A673 (cell line): ENCODE results near the gene HPS4. TPM values are rescaled to one million over a fixed set of nuclear protein-coding genes. Genes with fewer than 3 reads are reported as not detected.

ENCODE experiments used
- BruUV-seq: library from RNA; stranded (reverse); fragments of 400-500 nt; replicated peaks from 2 replicates; lab custom pipeline; 2021; lab: Mats Ljungman, UMichigan
- CTCF ChIA-PET: fragments of 300-600 bp; sonication (Branson Sonifier 250); formaldehyde crosslinking; loops from one replicate; lab custom pipeline; 2022; ENCODE audit warnings: antibody characterized with exemption; lab: Charles Lee
- POLR2A ChIA-PET: fragments of 300-600 bp; sonication (Branson Sonifier 250); formaldehyde crosslinking; loops from one replicate; lab custom pipeline; 2022; ENCODE audit warnings: antibody characterized with exemption; ENCODE audit not compliant: low non-redundant PET; lab: Charles Lee
- DNase-seq: peaks from one replicate; pipeline ENCODE4 v3.0.0-alpha.2; 2015; ENCODE audit warnings: low spot score
- H3K27ac ChIP-seq: fragments of 200-600 bp; sonication (generic); 2 replicates; pipeline ENCODE4 v1.5.1; 2016; ENCODE audit warnings: mixed run types, low read depth, mild to moderate bottlenecking, mixed read lengths, antibody characterized with exemption, low read length; ENCODE audit not compliant: poor library complexity, severe bottlenecking
- H3K27me3 ChIP-seq: fragments of 200-600 bp; sonication (generic); replicated peaks from 2 replicates; pipeline ENCODE4 v1.6.1; 2017; ENCODE audit warnings: mixed run types, low read depth, mild to moderate bottlenecking, mixed read lengths, antibody characterized with exemption, low read length; ENCODE audit not compliant: insufficient read depth, poor library complexity
- H3K36me3 ChIP-seq: fragments of 200-600 bp; sonication (generic); 2 replicates; pipeline ENCODE4 v1.6.1; 2016; ENCODE audit warnings: mixed run types, mild to moderate bottlenecking, mixed read lengths, antibody characterized with exemption, low read length; ENCODE audit not compliant: insufficient read depth, poor library complexity, severe bottlenecking
- H3K4me1 ChIP-seq: fragments of 200-600 bp; sonication (generic); 2 replicates; pipeline ENCODE4 v1.6.1; 2017; ENCODE audit warnings: mixed run types, mild to moderate bottlenecking, mixed read lengths, antibody characterized with exemption, low read length; ENCODE audit not compliant: insufficient read depth, poor library complexity, severe bottlenecking
- H3K4me3 ChIP-seq: fragments of 200-600 bp; sonication (generic); 2 replicates; pipeline ENCODE4 v1.5.1; 2016; ENCODE audit warnings: low read depth, mixed run types, mild to moderate bottlenecking, mixed read lengths, low read length; ENCODE audit not compliant: poor library complexity, severe bottlenecking
- H3K9me3 ChIP-seq: fragments of 200-600 bp; sonication (generic); 2 replicates; pipeline ENCODE4 v1.6.1; 2016; ENCODE audit warnings: mixed run types, low read depth, mild to moderate bottlenecking, mixed read lengths, antibody characterized with exemption, low read length; ENCODE audit not compliant: poor library complexity, severe bottlenecking
- CTCF ChIP-seq: fragments of 300-800, 200-600 bp; sonication (generic); conservative IDR thresholded peaks from 2 replicates; pipeline ENCODE4 v1.5.1; 2017; ENCODE audit warnings: low read depth, mild to moderate bottlenecking, antibody characterized with exemption, low read length, moderate library complexity, mixed read lengths
- EZH2 ChIP-seq: fragments of 200-600 bp; sonication (generic); IDR thresholded peaks from 2 replicates; pipeline ENCODE4 v1.6.1; 2017; ENCODE audit warnings: borderline replicate concordance, low read depth, mild to moderate bottlenecking, mixed read lengths, antibody characterized with exemption, low read length; ENCODE audit not compliant: poor library complexity, severe bottlenecking
- intact Hi-C: fragments of 100-400 bp; cut with micrococcal nuclease; formaldehyde crosslinking; loops from one replicate; pipeline ENCODE4 v1.10.0; 2022; ENCODE audit not compliant: unreplicated experiment
- total RNA-seq: library from RNA; stranded (reverse); gene quantifications from 2 replicates; pipeline ENCODE4 v1.2.3, GENCODE V29; 2021

Gene HPS4
- total RNA-seq, 1 experiment from 2014 or later = 47.9 TPM

GRCh38 chr22:26494506-26494905 is 10.9 kb upstream of the HPS4 start:
- CTCF ChIA-PET = no interaction called here
- DNase-seq = no peak
- Histone ChIP-seq H3K4me1 (no peaks in the 10 kb centered on the region), H3K27me3 (no peaks in the 10 kb centered on the region), H3K9me3 (no peaks in the 10 kb centered on the region), H3K4me3 (no peak overlapping the region), H3K36me3 (peaks cover 84% of the 10 kb centered on the region), H3K27ac (no peak overlapping the region)
- POLR2A ChIA-PET = no interaction called here
- BruUV-seq = no TSS peak
- intact Hi-C loops = no loop called here
- TF ChIP-seq EZH2 = no peak
- TF ChIP-seq CTCF = no peak

DNA sequence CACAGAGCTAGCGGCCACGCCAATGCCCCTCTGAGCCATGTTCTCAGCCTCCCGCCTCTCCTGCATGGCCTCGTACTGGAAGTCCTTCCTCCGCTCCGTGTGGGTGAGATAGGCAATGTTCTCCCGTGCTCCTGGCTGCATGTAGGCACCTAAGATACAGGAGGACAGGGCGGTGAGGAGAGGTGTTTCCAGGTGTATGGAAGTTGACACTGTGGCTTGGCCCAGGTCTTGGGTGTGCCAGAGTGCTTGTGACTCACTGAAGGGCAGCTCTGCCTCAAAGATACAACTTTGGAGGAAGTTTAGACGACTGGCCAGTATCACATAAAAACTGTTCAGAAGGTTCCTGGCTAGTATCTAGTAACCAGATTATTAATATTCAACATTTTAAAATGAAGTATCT is 8.6 kb upstream of the HPS4 start:
- TF ChIP-seq CTCF (no peak), EZH2 (no peak)
- CTCF ChIA-PET = no interaction called here
- Histone ChIP-seq H3K4me3 (no peak overlapping the region), H3K27ac (no peak overlapping the region), H3K9me3 (no peaks in the 10 kb centered on the region), H3K27me3 (no peaks in the 10 kb centered on the region), H3K4me1 (no peaks in the 10 kb centered on the region), H3K36me3 (peaks cover 92% of the 10 kb centered on the region)
- BruUV-seq = no TSS peak
- POLR2A ChIA-PET = no interaction called here
- DNase-seq = no peak
- intact Hi-C loops = no loop called here

- Histone ChIP-seq H3K4me1 (peaks cover 7% of the 10 kb centered on the region), H3K27me3 (no peaks in the 10 kb centered on the region), H3K9me3 (no peaks in the 10 kb centered on the region), H3K27ac (no peak overlapping the region), H3K36me3 (peaks cover 68% of the 10 kb centered on the region), H3K4me3 (no peak overlapping the region)
- intact Hi-C loops = no loop called here
- ChIA-PET POLR2A (no interaction called here), CTCF (interaction anchor here (0.6 kb wide), 1 partner anchor 149 kb away, joined by 3 read pairs; no protein-coding TSS in a partner anchor)
- TF ChIP-seq CTCF (no peak), EZH2 (no peak)
- no TSS peak for BruUV-seq
- no peak for DNase-seq
These were observed 6.0 kb upstream of the HPS4 start for GRCh38 chr22:26489447-26490036.
